ENCODE measurements around the gene KLHL29. TPM values are rescaled to one million over a fixed set of nuclear protein-coding genes. Genes with fewer than 3 reads are reported as not detected.

The KLHL29 gene
- polyA plus RNA-seq, 3 donors: 0.03 TPM; not detected in 2

DNA sequence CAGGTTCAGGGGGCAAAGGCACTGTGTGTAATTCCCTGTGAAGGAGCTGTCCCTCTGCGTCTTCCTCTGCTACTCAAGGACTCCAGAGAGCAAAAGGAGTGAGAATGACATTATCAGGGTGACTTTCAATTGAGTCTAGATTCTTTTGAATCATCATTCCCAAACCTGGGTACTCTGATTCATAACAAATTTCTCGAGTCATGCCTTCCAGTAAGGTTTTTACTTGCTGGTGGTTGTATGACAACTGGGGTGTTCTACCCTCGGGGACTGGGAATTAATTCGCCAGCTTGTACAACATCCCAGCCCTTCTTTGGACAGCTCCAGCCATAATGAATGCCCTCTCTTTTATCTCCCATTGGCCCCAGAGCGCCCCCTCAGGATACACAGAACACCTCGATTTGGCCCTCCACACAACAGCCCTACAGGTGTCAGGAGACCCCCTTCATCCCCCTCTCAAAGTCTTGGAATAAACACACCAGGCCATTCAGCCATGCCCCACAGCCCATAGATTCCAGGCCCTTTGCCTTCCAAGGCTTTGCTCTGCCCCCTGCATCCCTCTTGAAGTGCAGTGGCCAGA, 254.5 kb downstream of the KLHL29 start:
- 90% methylated on average over 3 of the region's 6 CpGs for WGBS (ENCODE audit: insufficient coverage)

DNA sequence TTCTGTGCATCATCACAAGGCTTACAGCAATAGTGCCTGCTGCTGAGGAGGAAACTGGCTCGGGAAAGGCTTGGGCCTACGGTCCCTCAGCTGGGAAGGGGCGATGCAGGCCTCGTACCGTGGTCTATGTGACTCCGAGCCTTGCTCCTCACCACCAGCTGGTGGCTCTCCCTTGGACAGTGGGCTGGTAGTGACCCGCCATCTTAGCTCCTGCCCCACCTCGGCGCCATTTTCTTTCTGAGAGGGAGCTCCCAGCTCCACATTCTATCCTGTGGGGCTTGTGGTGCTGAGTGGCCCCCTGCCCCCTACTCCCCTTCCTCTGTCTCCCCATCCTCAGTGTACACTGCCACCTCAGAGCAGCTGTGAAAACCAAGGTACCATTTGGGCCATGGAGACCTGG, 255.7 kb downstream of the KLHL29 start:
- H3K27me3 Mint-ChIP-seq (ENCODE audit: low read depth in 3 of 3): peaks cover 0 to 5% (median 2%) of the 10 kb centered on the region in 3 donors
- H3K36me3 Mint-ChIP-seq: no peaks in the 10 kb centered on the region
- H3K36me3 ChIP-seq (replicated peaks in 1 of 2; ENCODE audit: control insufficient read depth in 1 of 2, insufficient read depth in 2 of 2, low read length in 2 of 2): no peaks in the 10 kb centered on the region
- H3K4me2 ChIP-seq (replicated peaks; ENCODE audit: extremely low read depth, low read length, poor library complexity, severe bottlenecking): no peak overlapping the region
- H3K79me2 ChIP-seq (ENCODE audit: insufficient read depth, low read length): no peaks in the 10 kb centered on the region
- TF ChIP-seq, protein P1, sequence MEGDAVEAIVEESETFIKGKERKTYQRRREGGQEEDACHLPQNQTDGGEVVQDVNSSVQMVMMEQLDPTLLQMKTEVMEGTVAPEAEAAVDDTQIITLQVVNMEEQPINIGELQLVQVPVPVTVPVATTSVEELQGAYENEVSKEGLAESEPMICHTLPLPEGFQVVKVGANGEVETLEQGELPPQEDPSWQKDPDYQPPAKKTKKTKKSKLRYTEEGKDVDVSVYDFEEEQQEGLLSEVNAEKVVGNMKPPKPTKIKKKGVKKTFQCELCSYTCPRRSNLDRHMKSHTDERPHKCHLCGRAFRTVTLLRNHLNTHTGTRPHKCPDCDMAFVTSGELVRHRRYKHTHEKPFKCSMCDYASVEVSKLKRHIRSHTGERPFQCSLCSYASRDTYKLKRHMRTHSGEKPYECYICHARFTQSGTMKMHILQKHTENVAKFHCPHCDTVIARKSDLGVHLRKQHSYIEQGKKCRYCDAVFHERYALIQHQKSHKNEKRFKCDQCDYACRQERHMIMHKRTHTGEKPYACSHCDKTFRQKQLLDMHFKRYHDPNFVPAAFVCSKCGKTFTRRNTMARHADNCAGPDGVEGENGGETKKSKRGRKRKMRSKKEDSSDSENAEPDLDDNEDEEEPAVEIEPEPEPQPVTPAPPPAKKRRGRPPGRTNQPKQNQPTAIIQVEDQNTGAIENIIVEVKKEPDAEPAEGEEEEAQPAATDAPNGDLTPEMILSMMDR (IDR thresholded peaks at IDR 0.05): no peak
- peaks cover 0 to 9% of the 10 kb centered on the region in 2 donors for H3K9me3 ChIP-seq (replicated peaks in 1 of 2; ENCODE audit: control insufficient read depth in 1 of 2, insufficient read depth in 1 of 2, low read length in 2 of 2)
- no peak for DNase-seq
- no peaks in the 10 kb centered on the region for H3K4me1 ChIP-seq (ENCODE audit: control insufficient read depth in 1 of 2, insufficient read depth in 2 of 2, low read length in 2 of 2)
- H3K27ac ChIP-seq (ENCODE audit: low read depth in 1 of 2, low read length in 2 of 2): no peak overlapping the region
- H3K27ac Mint-ChIP-seq: no peak overlapping the region
- H3K4me1 Mint-ChIP-seq: no peaks in the 10 kb centered on the region
- no peak overlapping the region for H3K4me3 Mint-ChIP-seq
- no peak overlapping the region for H3K9ac ChIP-seq (ENCODE audit: insufficient read depth, low read length, poor library complexity, severe bottlenecking)
- no peak overlapping the region for H3K4me3 ChIP-seq (replicated peaks in 1 of 3; ENCODE audit: low read depth in 2 of 3, low read length in 3 of 3)
- intact Hi-C loops (cut with micrococcal nuclease): no loop called here
- H4K20me1 ChIP-seq (ENCODE audit: insufficient read depth, low read length): no peaks in the 10 kb centered on the region
- WGBS (ENCODE audit: insufficient coverage): 99% methylated on average over 8 of the region's 9 CpGs
- peaks cover 0 to 13% (median 8%) of the 10 kb centered on the region in 7 donors for H3K9me3 Mint-ChIP-seq
- no peaks in the 10 kb centered on the region for H3K27me3 ChIP-seq (ENCODE audit: control insufficient read depth in 2 of 2, insufficient read depth in 2 of 2, low read length in 2 of 2)
- no peak overlapping the region for H2AFZ ChIP-seq (ENCODE audit: insufficient read depth, low read depth, low read length, poor library complexity, severe bottlenecking)

More for the DNA sequence above, 254.5 kb downstream of the KLHL29 start:
- Histone ChIP-seq H3K36me3 (replicated peaks in 1 of 2; ENCODE audit: control insufficient read depth in 1 of 2, insufficient read depth in 2 of 2, low read length in 2 of 2) (no peaks in the 10 kb centered on the region), H3K9me3 (replicated peaks in 1 of 2; ENCODE audit: control insufficient read depth in 1 of 2, insufficient read depth in 1 of 2, low read length in 2 of 2) (peaks cover 0 to 9% of the 10 kb centered on the region in 2 donors), H3K27ac (ENCODE audit: low read depth in 1 of 2, low read length in 2 of 2) (no peak overlapping the region), H4K20me1 (ENCODE audit: insufficient read depth, low read length) (no peaks in the 10 kb centered on the region), H3K79me2 (ENCODE audit: insufficient read depth, low read length) (no peaks in the 10 kb centered on the region), H3K4me2 (replicated peaks; ENCODE audit: extremely low read depth, low read length, poor library complexity, severe bottlenecking) (no peak overlapping the region), H3K4me3 (replicated peaks in 1 of 3; ENCODE audit: low read depth in 2 of 3, low read length in 3 of 3) (no peak overlapping the region), H3K27me3 (ENCODE audit: control insufficient read depth in 2 of 2, insufficient read depth in 2 of 2, low read length in 2 of 2) (no peaks in the 10 kb centered on the region), H3K9ac (ENCODE audit: insufficient read depth, low read length, poor library complexity, severe bottlenecking) (no peak overlapping the region), H2AFZ (ENCODE audit: insufficient read depth, low read depth, low read length, poor library complexity, severe bottlenecking) (no peak overlapping the region), H3K4me1 (ENCODE audit: control insufficient read depth in 1 of 2, insufficient read depth in 2 of 2, low read length in 2 of 2) (no peaks in the 10 kb centered on the region)
- Mint-ChIP-seq H3K27me3 (ENCODE audit: low read depth in 3 of 3) (peaks cover 2 to 5% (median 3%) of the 10 kb centered on the region in 3 donors), H3K27ac (no peak overlapping the region), H3K4me1 (no peaks in the 10 kb centered on the region), H3K4me3 (no peak overlapping the region), H3K36me3 (no peaks in the 10 kb centered on the region), H3K9me3 (peaks cover 0 to 13% (median 8%) of the 10 kb centered on the region in 7 donors)
- TF ChIP-seq, protein P1 (IDR thresholded peaks at IDR 0.05): no peak
- intact Hi-C loops (cut with micrococcal nuclease): no loop called here
- no peak for DNase-seq
